Measurements from ENCODE around the gene TMX3.

Gene TMX3

DNA sequence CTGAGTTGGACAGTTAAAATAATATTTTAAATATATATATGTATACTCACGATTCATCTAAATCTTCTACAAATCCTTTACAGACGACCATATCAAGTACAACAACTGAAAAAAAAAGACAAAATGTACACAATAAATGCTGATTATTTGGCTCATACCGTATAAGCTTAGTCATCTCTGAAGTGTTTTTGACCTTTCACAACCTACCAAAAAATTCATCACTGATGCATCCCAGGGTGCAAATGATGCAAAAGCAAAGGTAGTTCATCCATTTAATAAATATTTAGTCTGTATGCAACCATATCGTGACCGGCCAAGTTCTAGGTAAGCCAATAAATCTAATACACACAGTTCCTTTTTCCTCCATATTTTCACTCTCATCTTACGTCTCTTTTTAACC lies 1.1 kb downstream of the TMX3 start:
- no peak for DNase-seq (ENCODE audit: low read depth)
- peak overlapping the region; percentile 91 for H3K4me3 ChIP-seq (ENCODE audit: low read depth, low read length)
- no peak for TF ChIP-seq CTCF (IDR thresholded peaks at IDR 0.05; ENCODE audit: control insufficient read depth, extremely low read depth, insufficient read depth)

- no peak overlapping the region for H3K4me3 ChIP-seq (ENCODE audit: low read depth, low read length)
- DNase-seq (ENCODE audit: low read depth): no peak
- TF ChIP-seq CTCF (IDR thresholded peaks at IDR 0.05; ENCODE audit: control insufficient read depth, extremely low read depth, insufficient read depth): no peak
Observed at GRCh38 chr18:68713131-68713530, 1.8 kb downstream of the TMX3 start.

GRCh38 chr18:68707646-68708045 lies 7.3 kb downstream of the TMX3 start:
- DNase-seq (ENCODE audit: low read depth): no peak
- no peak for TF ChIP-seq CTCF (IDR thresholded peaks at IDR 0.05; ENCODE audit: control insufficient read depth, extremely low read depth, insufficient read depth)
- H3K4me3 ChIP-seq (ENCODE audit: low read depth, low read length): no peak overlapping the region

DNA sequence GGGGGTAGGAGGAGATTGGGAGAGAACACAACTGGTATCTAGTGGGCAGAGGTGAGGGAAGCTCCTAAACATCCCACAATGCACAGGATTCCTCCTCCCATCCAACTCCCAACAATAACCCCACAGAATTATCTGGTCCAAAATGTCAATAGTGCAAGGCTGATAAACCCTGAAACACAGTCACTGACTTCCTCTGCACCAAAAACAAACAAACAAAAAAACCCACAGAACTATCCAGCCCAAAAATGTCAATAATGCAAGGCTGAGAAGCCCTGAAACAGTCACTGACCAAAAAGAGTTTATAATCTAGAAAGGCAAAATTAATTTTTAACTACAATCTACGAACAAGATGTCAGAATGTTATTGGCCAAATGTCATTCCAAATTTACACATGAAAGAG lies 9.8 kb downstream of the TMX3 start:
- DNase-seq (ENCODE audit: low read depth): no peak
- TF ChIP-seq CTCF (IDR thresholded peaks at IDR 0.05; ENCODE audit: control insufficient read depth, extremely low read depth, insufficient read depth): no peak
- no peak overlapping the region for H3K4me3 ChIP-seq (ENCODE audit: low read depth, low read length)

DNA sequence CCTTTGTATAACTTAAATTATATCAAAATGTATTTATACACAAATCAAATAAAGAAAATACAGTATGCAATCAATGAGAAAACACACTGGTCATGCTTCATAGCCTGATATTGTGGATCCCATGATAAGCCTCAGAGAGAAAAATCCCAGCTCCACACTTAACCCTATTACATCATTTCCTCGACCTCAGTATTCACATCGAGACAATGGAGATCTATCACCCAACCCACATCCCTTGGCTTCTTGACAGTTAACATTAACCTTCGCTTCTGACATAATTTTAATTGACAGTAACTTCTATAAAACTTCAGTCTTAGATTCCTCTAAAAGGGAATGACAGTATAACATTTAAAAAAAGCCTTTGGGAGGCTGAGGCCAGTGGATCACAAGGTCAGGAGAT lies 11.6 kb downstream of the TMX3 start:
- H3K4me3 ChIP-seq (ENCODE audit: low read depth, low read length): no peak overlapping the region
- no peak for DNase-seq (ENCODE audit: low read depth)
- no peak for TF ChIP-seq CTCF (IDR thresholded peaks at IDR 0.05; ENCODE audit: control insufficient read depth, extremely low read depth, insufficient read depth)

DNA sequence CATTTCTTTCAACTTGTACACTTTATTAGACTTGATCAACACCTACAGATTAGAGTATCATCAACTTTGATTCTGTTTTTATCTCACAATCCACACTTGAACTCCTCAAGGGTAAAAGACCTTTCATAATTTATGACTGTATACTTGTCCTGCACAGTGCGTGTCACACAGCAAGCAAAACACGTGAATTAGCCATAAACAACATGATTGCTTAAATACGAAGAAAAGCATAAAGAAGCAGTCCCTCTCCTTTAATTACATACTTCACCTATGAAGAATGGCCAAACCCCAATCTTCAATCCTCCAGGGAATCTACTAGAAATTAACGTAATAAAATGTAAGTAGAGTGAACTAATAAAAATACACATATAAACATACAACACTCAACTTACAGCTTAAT lies 13.6 kb downstream of the TMX3 start:
- TF ChIP-seq CTCF (IDR thresholded peaks at IDR 0.05; ENCODE audit: control insufficient read depth, extremely low read depth, insufficient read depth): no peak
- no peak overlapping the region for H3K4me3 ChIP-seq (ENCODE audit: low read depth, low read length)
- DNase-seq (ENCODE audit: low read depth): no peak

DNA sequence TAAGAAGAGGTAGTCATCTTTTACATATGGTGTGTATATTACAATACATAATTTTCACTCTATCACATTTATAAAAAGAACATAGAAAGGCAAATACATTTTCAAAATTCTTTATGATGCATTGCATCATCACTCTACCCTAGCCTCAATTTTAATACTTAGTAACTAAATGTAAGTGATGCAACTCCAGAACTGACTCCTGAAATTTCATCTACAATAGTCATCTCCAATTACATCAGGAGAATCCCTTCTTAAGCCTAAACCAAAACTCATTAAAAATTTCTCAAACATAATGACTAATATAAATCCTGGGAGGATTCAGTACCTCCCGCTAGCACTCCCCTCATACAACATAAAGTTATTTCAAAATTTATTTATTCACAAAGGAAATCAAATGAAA lies 15.9 kb downstream of the TMX3 start:
- TF ChIP-seq CTCF (IDR thresholded peaks at IDR 0.05; ENCODE audit: control insufficient read depth, extremely low read depth, insufficient read depth): no peak
- no peak for DNase-seq (ENCODE audit: low read depth)
- no peak overlapping the region for H3K4me3 ChIP-seq (ENCODE audit: low read depth, low read length)
